ENCODE measurements around the gene ASMT.
"Not testable (repeated sequence)": the region's sequence is repeated elsewhere in the genome, so short reads cannot be mapped to it uniquely, and the experiment has no call there.

DNA sequence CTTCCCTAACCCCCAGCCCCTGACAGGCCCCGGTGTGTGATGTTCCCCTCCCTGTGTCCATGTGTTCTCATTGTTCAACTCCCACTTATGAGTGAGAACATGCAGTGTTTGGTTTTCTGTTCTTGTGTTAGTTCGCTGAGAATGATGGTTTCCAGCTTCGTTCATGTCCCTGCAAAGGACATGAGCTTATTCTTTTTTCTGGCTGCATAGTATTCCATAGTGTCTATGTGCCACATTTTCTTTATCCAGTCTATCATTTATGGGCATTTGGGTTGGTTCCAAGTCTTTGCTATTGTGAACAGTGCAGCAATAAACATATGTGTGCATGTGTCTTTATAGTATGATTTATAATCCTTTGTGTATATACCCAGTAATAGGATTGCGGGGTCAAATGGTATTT is 67.6 kb downstream of the ASMT start:
- TF ChIP-seq, protein P1, sequence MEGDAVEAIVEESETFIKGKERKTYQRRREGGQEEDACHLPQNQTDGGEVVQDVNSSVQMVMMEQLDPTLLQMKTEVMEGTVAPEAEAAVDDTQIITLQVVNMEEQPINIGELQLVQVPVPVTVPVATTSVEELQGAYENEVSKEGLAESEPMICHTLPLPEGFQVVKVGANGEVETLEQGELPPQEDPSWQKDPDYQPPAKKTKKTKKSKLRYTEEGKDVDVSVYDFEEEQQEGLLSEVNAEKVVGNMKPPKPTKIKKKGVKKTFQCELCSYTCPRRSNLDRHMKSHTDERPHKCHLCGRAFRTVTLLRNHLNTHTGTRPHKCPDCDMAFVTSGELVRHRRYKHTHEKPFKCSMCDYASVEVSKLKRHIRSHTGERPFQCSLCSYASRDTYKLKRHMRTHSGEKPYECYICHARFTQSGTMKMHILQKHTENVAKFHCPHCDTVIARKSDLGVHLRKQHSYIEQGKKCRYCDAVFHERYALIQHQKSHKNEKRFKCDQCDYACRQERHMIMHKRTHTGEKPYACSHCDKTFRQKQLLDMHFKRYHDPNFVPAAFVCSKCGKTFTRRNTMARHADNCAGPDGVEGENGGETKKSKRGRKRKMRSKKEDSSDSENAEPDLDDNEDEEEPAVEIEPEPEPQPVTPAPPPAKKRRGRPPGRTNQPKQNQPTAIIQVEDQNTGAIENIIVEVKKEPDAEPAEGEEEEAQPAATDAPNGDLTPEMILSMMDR (IDR thresholded peaks at IDR 0.05; ENCODE audit: low read length): not testable (repeated sequence)
- not testable (repeated sequence) for TF ChIP-seq EZH2 (IDR thresholded peaks at IDR 0.05; ENCODE audit: borderline replicate concordance, low read length)
